WI38 (cell line): ENCODE data around the gene MOB1A.
"Not testable (repeated sequence)": the region's sequence is repeated elsewhere in the genome, so short reads cannot be mapped to it uniquely, and the experiment has no call there.

Experiments used
- H3K4me3 ChIP-seq: 2 replicates; pipeline ENCODE4 v1.5.1; 2011; ENCODE audit warnings: low read depth, mild to moderate bottlenecking, control low read depth, low read length
- TF ChIP-seq, protein P1 (sequence below): IDR thresholded peaks from 2 replicates; pipeline ENCODE4 v1.5.1; 2012; ENCODE audit warnings: low read depth, mild to moderate bottlenecking, control low read depth, low read length

MOB1A gene

DNA sequence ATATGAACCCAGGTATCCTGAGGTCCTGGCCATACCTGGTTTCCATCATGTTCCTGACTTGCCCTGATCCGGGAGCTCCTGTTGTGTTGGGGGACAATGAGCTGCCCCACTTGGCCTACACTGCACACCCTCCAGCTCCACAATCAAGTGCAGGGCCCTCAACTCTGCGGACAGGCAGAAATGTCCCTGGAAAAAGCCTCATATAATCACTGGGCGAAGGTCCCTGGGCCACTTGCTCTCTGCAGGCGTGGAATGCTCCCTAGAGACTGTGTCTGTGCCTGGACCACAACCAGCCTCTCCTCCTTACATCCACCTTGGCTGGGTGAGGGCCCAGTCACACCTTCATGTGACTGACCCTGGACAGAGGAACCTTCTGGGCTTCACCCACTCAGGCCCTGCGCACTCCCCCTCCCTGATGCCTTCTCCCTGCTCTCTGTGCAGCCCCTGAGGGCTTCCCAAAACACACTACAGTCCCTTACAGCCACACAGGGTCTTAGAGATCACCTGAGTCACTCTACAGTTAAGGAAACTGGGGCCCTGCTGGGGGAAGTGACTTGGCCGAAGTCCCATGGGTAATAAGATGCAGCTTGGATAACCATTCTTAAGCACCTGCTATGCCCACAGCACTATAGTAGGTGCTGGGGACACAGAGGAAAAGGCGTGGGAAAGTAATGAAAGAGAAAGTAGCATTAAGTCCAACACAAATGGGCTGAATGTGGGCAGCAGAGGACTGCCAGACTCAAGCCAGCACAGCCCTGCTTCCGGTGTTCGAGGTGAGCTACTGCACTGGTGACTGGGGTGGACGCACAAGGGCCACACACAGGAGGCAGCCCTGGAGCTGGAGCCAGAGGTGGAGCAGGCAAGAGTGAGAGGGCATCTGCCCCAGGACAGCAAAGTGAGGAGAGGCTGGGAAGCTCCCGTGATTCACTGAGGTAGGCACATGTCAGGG, 40.8 kb downstream of the MOB1A start:
- TF ChIP-seq, protein P1, sequence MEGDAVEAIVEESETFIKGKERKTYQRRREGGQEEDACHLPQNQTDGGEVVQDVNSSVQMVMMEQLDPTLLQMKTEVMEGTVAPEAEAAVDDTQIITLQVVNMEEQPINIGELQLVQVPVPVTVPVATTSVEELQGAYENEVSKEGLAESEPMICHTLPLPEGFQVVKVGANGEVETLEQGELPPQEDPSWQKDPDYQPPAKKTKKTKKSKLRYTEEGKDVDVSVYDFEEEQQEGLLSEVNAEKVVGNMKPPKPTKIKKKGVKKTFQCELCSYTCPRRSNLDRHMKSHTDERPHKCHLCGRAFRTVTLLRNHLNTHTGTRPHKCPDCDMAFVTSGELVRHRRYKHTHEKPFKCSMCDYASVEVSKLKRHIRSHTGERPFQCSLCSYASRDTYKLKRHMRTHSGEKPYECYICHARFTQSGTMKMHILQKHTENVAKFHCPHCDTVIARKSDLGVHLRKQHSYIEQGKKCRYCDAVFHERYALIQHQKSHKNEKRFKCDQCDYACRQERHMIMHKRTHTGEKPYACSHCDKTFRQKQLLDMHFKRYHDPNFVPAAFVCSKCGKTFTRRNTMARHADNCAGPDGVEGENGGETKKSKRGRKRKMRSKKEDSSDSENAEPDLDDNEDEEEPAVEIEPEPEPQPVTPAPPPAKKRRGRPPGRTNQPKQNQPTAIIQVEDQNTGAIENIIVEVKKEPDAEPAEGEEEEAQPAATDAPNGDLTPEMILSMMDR: no peak
- no peak overlapping the region for H3K4me3 ChIP-seq

DNA sequence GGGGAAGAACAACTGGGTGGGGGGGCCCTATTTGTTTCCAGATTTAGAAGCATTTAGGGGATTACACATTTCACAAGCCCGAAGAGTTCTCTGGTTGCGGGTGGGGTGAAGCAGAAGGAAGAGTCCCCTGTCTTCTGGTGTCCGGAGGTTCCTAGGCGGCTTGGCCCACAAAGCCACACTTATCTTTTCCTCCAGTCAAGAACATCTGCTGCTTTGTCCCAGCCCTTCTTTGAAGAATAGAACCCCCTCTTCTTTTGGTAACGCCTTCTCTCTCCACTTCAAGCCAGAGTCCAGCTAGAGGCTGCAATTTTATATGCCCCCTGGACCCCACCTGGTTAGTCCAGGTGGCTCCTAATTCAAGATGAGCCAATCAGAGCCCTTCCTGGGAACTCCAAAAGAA, 46.8 kb downstream of the MOB1A start:
- TF ChIP-seq, protein P1: no peak
- H3K4me3 ChIP-seq: no peak overlapping the region

DNA sequence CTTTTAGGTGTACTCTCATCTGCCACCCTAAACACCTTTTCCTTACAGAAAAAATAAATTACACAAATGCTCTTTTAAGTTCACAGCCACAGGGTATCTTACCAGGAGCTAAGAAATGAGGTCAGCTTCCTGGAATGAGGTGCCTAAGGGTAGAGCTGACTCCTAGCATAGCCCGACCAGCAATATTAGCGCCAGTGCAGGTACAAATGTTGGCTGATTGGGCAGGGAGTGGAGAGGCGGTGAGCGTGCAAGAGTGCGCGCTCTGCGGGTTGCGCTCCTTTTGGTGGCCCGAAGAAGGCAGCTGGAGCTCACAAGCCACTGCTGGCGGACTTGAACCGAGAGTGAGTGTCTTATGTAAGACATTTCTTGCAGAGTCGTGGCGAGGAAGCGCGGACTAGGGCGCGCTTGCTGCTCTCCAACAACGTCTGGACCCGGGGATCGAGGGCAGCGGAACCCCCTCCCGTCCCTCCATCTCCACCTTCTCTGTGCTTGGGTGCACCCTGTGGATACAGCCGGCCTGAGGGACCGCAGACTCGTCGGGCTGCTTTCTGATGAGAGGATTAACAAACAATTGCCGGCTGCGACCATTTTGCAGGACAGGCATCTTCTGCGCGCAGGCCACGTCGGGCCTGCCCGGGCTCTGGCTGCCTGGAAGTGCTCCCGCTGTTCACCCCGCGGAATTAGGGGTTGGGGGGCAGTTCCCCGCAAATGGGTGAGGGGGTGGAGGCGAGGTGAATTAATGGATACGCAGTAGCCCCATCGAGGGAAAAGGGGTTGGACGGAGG, 48.3 kb downstream of the MOB1A start:
- no peak overlapping the region for H3K4me3 ChIP-seq
- TF ChIP-seq, protein P1: no peak

DNA sequence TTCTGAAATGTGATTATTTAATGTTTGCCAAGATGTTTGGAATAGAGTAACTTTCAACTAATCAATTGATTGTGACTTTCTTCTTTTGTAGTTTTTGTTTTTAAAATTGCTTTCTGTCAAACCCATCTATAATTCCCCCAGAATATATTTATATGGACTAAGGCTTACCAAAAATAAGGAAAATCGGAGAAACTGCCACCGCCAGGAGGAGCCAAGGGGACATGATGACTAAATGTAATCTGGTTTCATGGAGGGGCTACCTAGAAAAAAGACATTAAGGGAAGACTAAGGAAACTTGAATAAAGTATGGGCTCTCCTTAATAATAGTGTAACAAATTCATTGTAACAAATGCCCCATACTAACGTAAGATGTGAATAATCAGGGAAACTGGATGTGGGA, 50.5 kb downstream of the MOB1A start:
- no peak overlapping the region for H3K4me3 ChIP-seq
- TF ChIP-seq, protein P1: no peak

DNA sequence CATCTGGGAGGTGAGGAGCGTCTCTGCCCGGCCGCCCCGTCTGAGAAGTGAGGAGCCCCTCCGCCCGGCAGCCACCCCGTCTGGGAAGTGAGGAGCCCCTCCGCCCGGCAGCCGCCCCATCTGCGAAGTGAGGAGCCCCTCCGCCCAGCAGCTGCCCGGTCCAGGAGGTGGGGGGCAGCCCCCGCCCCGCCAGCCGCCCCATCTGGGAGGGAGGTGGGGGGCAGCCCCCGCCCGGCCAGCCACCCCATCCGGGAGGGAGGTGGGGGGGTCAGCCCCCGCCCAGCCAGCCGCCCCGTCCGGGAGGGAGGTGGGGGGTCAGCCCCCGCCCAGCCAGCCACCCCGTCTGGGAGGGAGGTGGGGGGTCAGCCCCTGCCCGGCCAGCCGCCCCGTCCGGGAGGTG, 54.7 kb downstream of the MOB1A start:
- not testable (repeated sequence) for H3K4me3 ChIP-seq

DNA sequence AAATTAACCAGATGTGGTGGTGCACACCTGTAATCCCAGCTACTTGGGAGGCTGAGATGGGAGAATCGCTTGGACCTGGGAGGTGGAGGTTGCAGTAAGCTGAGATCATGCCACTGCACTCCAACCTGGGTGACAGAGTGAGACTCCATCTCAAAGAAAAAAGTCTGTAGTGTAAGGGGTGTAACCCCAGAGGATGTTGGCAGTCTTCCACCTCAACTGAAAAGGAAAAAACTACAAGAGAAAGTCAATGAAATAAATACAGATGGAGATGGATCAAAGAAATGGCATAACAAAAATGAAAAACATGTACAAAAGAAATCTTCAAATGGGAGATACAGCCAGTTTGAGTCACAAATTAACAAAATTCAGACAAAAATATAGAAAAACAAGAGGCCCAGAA, 56.8 kb downstream of the MOB1A start:
- H3K4me3 ChIP-seq: not testable (repeated sequence)

DNA sequence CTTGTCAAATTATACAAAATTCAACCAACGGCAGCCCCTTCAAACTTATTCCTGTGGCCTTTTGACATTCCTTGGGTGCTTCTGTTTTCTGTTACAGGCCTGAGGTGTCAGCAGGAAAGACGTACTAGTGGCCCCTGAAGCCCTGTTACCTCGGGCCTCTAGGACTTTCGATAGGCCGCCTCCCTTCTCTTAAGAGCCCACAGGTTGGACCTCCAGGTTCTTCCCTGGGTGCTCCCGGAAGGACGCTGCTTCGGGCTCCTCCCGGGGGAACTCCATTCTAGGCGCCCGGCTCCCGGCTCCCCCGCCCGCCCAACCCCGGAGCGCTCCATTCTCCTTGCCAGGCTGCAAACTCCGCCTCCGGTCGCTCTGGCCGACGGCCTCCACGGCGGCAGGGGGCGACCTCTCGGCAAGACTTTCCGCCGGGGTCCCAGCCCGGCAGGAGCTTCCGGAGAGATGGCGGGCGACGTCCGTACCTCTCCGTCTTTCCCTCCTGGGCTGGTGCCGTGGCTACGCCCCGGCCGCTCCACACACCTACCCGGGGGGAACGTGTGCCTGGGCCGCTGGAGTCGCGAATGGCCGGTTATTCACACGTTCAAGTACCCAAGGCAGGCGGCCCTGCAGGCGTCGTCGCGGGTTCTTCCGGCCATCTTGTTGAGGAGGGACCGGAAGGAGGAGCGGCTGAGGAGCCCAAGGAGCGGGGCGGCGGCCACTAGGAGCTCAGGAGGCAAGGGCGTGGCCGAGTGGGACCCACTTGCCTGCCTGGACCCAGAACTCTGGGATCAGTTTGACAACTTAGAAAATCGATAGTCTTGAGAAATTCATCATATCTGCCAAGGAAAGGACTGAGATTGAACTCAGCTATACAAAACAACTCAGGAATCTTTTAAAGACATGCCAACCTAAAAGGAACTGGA, 58.5 kb downstream of the MOB1A start:
- peak overlapping the region; percentile 64 for H3K4me3 ChIP-seq
- TF ChIP-seq, protein P1: no peak
